NCI-H1436 treated with DMSO at 0.1 percent for 48 hours (cell line): ENCODE data around the gene ZCCHC8.
"Not testable (repeated sequence)": the region's sequence is repeated elsewhere in the genome, so short reads cannot be mapped to it uniquely, and the experiment has no call there.

Experiments
- DNase-seq: peaks from one replicate; lab custom pipeline; 2025; lab: John Stamatoyannopoulos, UW

The ZCCHC8 gene

GRCh38 chr12:122500685-122501488, at the start of gene ZCCHC8:
TSS of gene ZCCHC8 (minus strand) at chr12:122500932. CDS start at chr12:122500840, 92 bp downstream.
- DNase-seq: peak; percentile 96

- DNase-seq: no peak
Observed at GRCh38 chr12:122547330-122547729, 46.6 kb upstream of the ZCCHC8 start.

GRCh38 chr12:122545855-122546254, 45.1 kb upstream of the ZCCHC8 start:
- no peak for DNase-seq

GRCh38 chr12:122544537-122544936, 43.8 kb upstream of the ZCCHC8 start:
- DNase-seq: no peak

GRCh38 chr12:122538496-122538895, 37.8 kb upstream of the ZCCHC8 start:
- DNase-seq: no peak

GRCh38 chr12:122537021-122537420, 36.3 kb upstream of the ZCCHC8 start:
- DNase-seq: no peak

- DNase-seq: no peak
Observed at GRCh38 chr12:122533856-122534255, 33.1 kb upstream of the ZCCHC8 start.

- no peak for DNase-seq
Observed at GRCh38 chr12:122528992-122529391, 28.3 kb upstream of the ZCCHC8 start.

GRCh38 chr12:122528582-122528981, 27.9 kb upstream of the ZCCHC8 start:
- no peak for DNase-seq

GRCh38 chr12:122527478-122527944, 26.8 kb upstream of the ZCCHC8 start:
- DNase-seq: no peak

- DNase-seq: peak; percentile 98
Observed at GRCh38 chr12:122526683-122527477, 26.1 kb upstream of the ZCCHC8 start, which contains the start of the genes KNTC1 and RSRC2. TSS of gene KNTC1 (plus strand) at chr12:122527249. CDS start at chr12:122530064, 2,815 bp downstream. TSS of gene RSRC2 (minus strand) at chr12:122526936. CDS start at chr12:122526853, 83 bp downstream.

- DNase-seq: no peak
Observed at GRCh38 chr12:122523846-122524718, 23.4 kb upstream of the ZCCHC8 start.

- no peak for DNase-seq
Observed at GRCh38 chr12:122523280-122523679, 22.5 kb upstream of the ZCCHC8 start.

GRCh38 chr12:122520676-122521075, 19.9 kb upstream of the ZCCHC8 start:
- no peak for DNase-seq

- DNase-seq: no peak
Observed at GRCh38 chr12:122519418-122519817, 18.7 kb upstream of the ZCCHC8 start.

GRCh38 chr12:122518908-122519307, 18.2 kb upstream of the ZCCHC8 start:
- DNase-seq: no peak

GRCh38 chr12:122517877-122518276, 17.1 kb upstream of the ZCCHC8 start:
- DNase-seq: no peak

- no peak for DNase-seq
Observed at GRCh38 chr12:122516544-122517361, 16.0 kb upstream of the ZCCHC8 start.

GRCh38 chr12:122515275-122515674, 14.5 kb upstream of the ZCCHC8 start:
- DNase-seq: no peak

- no peak for DNase-seq
Observed at GRCh38 chr12:122513660-122514059, 12.9 kb upstream of the ZCCHC8 start.

GRCh38 chr12:122513028-122513427, 12.3 kb upstream of the ZCCHC8 start:
- DNase-seq: not testable (repeated sequence)
